Suprapubic skin (tissue), 3 donors: ENCODE data around the gene PLEKHA3.

Source experiments
- CTCF ChIP-seq, 2 donors: fragments of 200-600 bp in 1 of 2; fragments of 450-650 bp in 1 of 2; sonication (generic) in 1 of 2; IDR thresholded peaks; one replicate each; pipeline ENCODE4 v1.5.1; 2016 to 2019; ENCODE audit warnings: antibody characterized with exemption in 2 of 2, mild to moderate bottlenecking in 1 of 2, moderate library complexity in 1 of 2
- POLR2A ChIP-seq, 2 donors: fragments of 450-650 bp; IDR thresholded peaks; one replicate each; pipeline ENCODE4 v1.6.1; 2017; ENCODE audit warnings: antibody characterized with exemption in 2 of 2, mild to moderate bottlenecking in 2 of 2, moderate library complexity in 2 of 2

- TF ChIP-seq POLR2A (IDR thresholded peaks at IDR 0.05) (no peak), CTCF (IDR thresholded peaks at IDR 0.05) (no peak)
These were observed 48.9 kb downstream of the PLEKHA3 start for GRCh38 chr2:178529194-178529593.
